K562 (cell line): ENCODE data around the gene TBC1D16. TPM values are rescaled to one million over a fixed set of nuclear protein-coding genes. Genes with fewer than 3 reads are reported as not detected.

ENCODE experiments used
- ARID1B ChIP-seq: fragments of 450-650 bp; IDR thresholded peaks from 2 replicates; pipeline ENCODE4 v1.6.1; 2016; ENCODE audit warnings: antibody characterized with exemption, mild to moderate bottlenecking, inconsistent platforms
- CBFA2T2 ChIP-seq: fragments of 450-650 bp; conservative IDR thresholded peaks from 2 replicates; pipeline ENCODE4 v1.6.1; 2017; ENCODE audit warnings: mild to moderate bottlenecking
- CBFA2T3 ChIP-seq: fragments of 450-650 bp; IDR thresholded peaks from 2 replicates; pipeline ENCODE4 v1.6.1; 2017
- HCFC1 ChIP-seq: IDR thresholded peaks from 2 replicates; pipeline ENCODE4 v1.6.1; 2012; ENCODE audit warnings: low read depth, low read length, improper control_type of control experiment
- HMGN3 ChIP-seq: IDR thresholded peaks from 2 replicates; pipeline ENCODE4 v1.6.1; 2011; ENCODE audit warnings: borderline replicate concordance, low read depth, mild to moderate bottlenecking, mixed read lengths, low read length; ENCODE audit not compliant: insufficient read length; ENCODE audit errors: extremely low read depth
- MEIS2 ChIP-seq: fragments of 450-650 bp; IDR thresholded peaks from 2 replicates; pipeline ENCODE4 v1.6.1; 2014; ENCODE audit warnings: mild to moderate bottlenecking; ENCODE audit not compliant: partially characterized antibody
- POLR2AphosphoS2 ChIP-seq: IDR thresholded peaks from 2 replicates; pipeline ENCODE4 v1.6.1; 2012; ENCODE audit warnings: low read length, improper control_type of control experiment
- PTTG1 ChIP-seq: fragments of 450-650 bp; IDR thresholded peaks from 2 replicates; pipeline ENCODE4 v1.6.1; 2016; ENCODE audit warnings: low read depth, mild to moderate bottlenecking, missing genetic modification characterization, missing compliant biosample characterization
- RBM15 ChIP-seq: fragments of 200-400 bp; formaldehyde crosslinking; IDR thresholded peaks from 2 replicates; pipeline ENCODE4 v1.6.1; 2018; ENCODE audit warnings: mild to moderate bottlenecking, low read length, moderate library complexity; ENCODE audit not compliant: insufficient read depth
- SIN3A ChIP-seq, 2 experiments: fragments of 150-350 bp in 1 of 2; IDR thresholded peaks; 2 replicates each; pipeline ENCODE4 v1.6.1; 2011 to 2016; ENCODE audit warnings: borderline replicate concordance in 2 of 2, low read depth in 2 of 2, low read length in 2 of 2, mild to moderate bottlenecking in 2 of 2, moderate library complexity in 2 of 2; ENCODE audit not compliant: control insufficient read depth in 1 of 2
- TEAD1 ChIP-seq, 2 experiments: fragments of 450-650 bp in 1 of 2; sonication (generic) in 1 of 2; formaldehyde crosslinking; IDR thresholded peaks; 2 replicates each; pipeline versions ENCODE4 v1.4.0 to v1.8.0; 2020 to 2022; ENCODE audit warnings: mild to moderate bottlenecking in 2 of 2, missing genetic modification reagents in 1 of 2
- ZFPM2 ChIP-seq: fragments of 250-450 bp; sonication (Bioruptor Pico); IDR thresholded peaks from 2 replicates; pipeline ENCODE4 v1.5.1; 2022; ENCODE audit warnings: mild to moderate bottlenecking
- polyA plus RNA-seq, 8 experiments: library from polyadenylated mRNA; depleted of rRNA in 4 of 8; stranded (reverse) in 5 of 8; unstranded in 3 of 8; fragments of >200 nt; fragmentation: Nextera tagmentation in 2 of 8; fragmentation: Illumina TruSeq in 1 of 8; extraction: Ambion mirVana in 2 of 8; extraction: Trizol in 1 of 8; gene quantifications; 2 replicates each; pipeline versions ENCODE4 v1.2.1 to v1.2.3, GENCODE V29; 2011 to 2014; ENCODE audit warnings: inconsistent platforms in 1 of 8, missing spikeins in 1 of 8
- total RNA-seq, 7 experiments: library from RNA; depleted of rRNA in 6 of 7; stranded (reverse); fragments of >200 nt in 6 of 7; fragmentation: Illumina TruSeq in 2 of 7; extraction: Trizol in 2 of 7; gene quantifications; 2 replicates each; pipeline versions ENCODE4 v1.2.1 to v1.2.3, GENCODE V29; 2011 to 2021; ENCODE audit warnings: low replicate concordance in 1 of 7
- TF ChIP-seq, protein P1 (sequence below): fragments of 250-450 bp; sonication (Bioruptor Pico); IDR thresholded peaks from 2 replicates; pipeline ENCODE4 v1.4.0; 2020
- TF ChIP-seq, protein P2 (sequence below), 2 experiments: IDR thresholded peaks in 1 of 2; conservative IDR thresholded peaks in 1 of 2; 2 replicates each; pipeline ENCODE4 v1.6.1; 2016; ENCODE audit warnings: low read depth in 2 of 2, mild to moderate bottlenecking in 1 of 2, missing compliant biosample characterization in 1 of 2, missing genetic modification characterization in 1 of 2, moderate library complexity in 1 of 2
- TF ChIP-seq, protein P3 (sequence below): conservative IDR thresholded peaks from 2 replicates; pipeline ENCODE4 v1.6.1; 2011; ENCODE audit warnings: low read depth, mild to moderate bottlenecking, low read length; ENCODE audit not compliant: control insufficient read depth
- TF ChIP-seq, protein P4 (sequence below): fragments of 200-800 bp; sonication (Bioruptor generic); IDR thresholded peaks from 2 replicates; pipeline ENCODE4 v1.6.1; 2017; ENCODE audit warnings: missing genetic modification characterization, missing compliant biosample characterization

Gene TBC1D16
- total and polyA plus RNA-seq, 9 of the 15 experiments (the other 6 are each of a cell fraction or from before 2014, with no cell fraction given) = 0.01 to 0.20 (median 0.03) TPM; not detected in 1

DNA sequence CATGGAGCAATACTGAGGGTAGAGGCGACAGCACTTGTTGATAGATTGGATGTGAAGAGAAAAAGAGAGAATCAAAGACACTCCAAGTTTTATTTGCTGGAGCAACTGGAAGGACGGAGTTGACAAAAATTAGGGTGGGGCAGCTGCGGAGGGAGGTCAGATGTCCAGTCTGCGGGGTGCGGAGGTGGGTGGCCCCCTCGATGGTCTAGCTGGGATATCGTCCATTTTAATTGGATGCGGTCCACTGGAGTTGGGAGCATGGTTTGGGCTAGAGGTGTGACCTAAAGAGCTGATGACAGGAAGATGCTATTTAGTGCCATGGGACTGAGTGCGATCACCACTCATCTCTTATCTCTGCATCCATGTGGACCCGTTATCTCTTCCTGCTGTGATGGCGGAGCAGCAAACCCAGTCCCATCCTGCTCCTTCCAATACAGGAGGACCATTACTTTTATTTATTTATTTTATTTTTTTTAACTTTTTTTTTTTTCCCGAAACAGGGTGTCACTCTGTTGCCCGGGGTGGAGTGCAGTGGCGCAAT is 148.2 kb downstream of the TBC1D16 start (continued):
- TF ChIP-seq, protein P1, sequence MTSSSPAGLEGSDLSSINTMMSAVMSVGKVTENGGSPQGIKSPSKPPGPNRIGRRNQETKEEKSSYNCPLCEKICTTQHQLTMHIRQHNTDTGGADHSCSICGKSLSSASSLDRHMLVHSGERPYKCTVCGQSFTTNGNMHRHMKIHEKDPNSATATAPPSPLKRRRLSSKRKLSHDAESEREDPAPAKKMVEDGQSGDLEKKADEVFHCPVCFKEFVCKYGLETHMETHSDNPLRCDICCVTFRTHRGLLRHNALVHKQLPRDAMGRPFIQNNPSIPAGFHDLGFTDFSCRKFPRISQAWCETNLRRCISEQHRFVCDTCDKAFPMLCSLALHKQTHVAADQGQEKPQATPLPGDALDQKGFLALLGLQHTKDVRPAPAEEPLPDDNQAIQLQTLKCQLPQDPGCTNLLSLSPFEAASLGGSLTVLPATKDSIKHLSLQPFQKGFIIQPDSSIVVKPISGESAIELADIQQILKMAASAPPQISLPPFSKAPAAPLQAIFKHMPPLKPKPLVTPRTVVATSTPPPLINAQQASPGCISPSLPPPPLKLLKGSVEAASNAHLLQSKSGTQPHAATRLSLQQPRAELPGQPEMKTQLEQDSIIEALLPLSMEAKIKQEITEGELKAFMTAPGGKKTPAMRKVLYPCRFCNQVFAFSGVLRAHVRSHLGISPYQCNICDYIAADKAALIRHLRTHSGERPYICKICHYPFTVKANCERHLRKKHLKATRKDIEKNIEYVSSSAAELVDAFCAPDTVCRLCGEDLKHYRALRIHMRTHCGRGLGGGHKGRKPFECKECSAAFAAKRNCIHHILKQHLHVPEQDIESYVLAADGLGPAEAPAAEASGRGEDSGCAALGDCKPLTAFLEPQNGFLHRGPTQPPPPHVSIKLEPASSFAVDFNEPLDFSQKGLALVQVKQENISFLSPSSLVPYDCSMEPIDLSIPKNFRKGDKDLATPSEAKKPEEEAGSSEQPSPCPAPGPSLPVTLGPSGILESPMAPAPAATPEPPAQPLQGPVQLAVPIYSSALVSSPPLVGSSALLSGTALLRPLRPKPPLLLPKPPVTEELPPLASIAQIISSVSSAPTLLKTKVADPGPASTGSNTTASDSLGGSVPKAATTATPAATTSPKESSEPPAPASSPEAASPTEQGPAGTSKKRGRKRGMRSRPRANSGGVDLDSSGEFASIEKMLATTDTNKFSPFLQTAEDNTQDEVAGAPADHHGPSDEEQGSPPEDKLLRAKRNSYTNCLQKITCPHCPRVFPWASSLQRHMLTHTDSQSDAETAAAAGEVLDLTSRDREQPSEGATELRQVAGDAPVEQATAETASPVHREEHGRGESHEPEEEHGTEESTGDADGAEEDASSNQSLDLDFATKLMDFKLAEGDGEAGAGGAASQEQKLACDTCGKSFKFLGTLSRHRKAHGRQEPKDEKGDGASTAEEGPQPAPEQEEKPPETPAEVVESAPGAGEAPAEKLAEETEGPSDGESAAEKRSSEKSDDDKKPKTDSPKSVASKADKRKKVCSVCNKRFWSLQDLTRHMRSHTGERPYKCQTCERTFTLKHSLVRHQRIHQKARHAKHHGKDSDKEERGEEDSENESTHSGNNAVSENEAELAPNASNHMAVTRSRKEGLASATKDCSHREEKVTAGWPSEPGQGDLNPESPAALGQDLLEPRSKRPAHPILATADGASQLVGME = 0 out of 2 replicates have a peak, but pooled peaks have one; percentile 74
- TF ChIP-seq CBFA2T2 = 0 out of 2 replicates have a peak, but pooled peaks have one; percentile 9
- TF ChIP-seq, protein P2, sequence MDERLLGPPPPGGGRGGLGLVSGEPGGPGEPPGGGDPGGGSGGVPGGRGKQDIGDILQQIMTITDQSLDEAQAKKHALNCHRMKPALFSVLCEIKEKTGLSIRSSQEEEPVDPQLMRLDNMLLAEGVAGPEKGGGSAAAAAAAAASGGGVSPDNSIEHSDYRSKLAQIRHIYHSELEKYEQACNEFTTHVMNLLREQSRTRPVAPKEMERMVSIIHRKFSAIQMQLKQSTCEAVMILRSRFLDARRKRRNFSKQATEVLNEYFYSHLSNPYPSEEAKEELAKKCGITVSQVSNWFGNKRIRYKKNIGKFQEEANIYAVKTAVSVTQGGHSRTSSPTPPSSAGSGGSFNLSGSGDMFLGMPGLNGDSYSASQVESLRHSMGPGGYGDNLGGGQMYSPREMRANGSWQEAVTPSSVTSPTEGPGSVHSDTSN (CRISPR knock-in tag; IDR thresholded peaks at IDR 0.05; ENCODE audit: low read depth) = no peak
- TF ChIP-seq, protein P2 (tag; conservative IDR thresholded peaks at IDR 0.05; ENCODE audit: low read depth) = peak; percentile 49
- no peak for TF ChIP-seq HCFC1
- TF ChIP-seq ARID1B = peak; percentile 29; the same call in 1 of the 2 replicates
- no peak for TF ChIP-seq PTTG1 (tag)
- TF ChIP-seq, protein P3, sequence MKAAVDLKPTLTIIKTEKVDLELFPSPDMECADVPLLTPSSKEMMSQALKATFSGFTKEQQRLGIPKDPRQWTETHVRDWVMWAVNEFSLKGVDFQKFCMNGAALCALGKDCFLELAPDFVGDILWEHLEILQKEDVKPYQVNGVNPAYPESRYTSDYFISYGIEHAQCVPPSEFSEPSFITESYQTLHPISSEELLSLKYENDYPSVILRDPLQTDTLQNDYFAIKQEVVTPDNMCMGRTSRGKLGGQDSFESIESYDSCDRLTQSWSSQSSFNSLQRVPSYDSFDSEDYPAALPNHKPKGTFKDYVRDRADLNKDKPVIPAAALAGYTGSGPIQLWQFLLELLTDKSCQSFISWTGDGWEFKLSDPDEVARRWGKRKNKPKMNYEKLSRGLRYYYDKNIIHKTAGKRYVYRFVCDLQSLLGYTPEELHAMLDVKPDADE = no peak
- TF ChIP-seq CBFA2T3 = 0 out of 2 replicates have a peak, but pooled peaks have one; percentile 38
- TF ChIP-seq, protein P4, sequence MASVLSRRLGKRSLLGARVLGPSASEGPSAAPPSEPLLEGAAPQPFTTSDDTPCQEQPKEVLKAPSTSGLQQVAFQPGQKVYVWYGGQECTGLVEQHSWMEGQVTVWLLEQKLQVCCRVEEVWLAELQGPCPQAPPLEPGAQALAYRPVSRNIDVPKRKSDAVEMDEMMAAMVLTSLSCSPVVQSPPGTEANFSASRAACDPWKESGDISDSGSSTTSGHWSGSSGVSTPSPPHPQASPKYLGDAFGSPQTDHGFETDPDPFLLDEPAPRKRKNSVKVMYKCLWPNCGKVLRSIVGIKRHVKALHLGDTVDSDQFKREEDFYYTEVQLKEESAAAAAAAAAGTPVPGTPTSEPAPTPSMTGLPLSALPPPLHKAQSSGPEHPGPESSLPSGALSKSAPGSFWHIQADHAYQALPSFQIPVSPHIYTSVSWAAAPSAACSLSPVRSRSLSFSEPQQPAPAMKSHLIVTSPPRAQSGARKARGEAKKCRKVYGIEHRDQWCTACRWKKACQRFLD = no peak
- TF ChIP-seq SIN3A (IDR thresholded peaks at IDR 0.05; ENCODE audit: borderline replicate concordance in 2 of 2, control insufficient read depth in 1 of 2, low read depth in 2 of 2, low read length in 2 of 2) = no peak
- TF ChIP-seq POLR2AphosphoS2 = no peak
- TF ChIP-seq RBM15 = no peak
- TF ChIP-seq TEAD1 (CRISPR knock-in tag; IDR thresholded peaks at IDR 0.05) = no peak
- no peak for TF ChIP-seq HMGN3
- TF ChIP-seq ZFPM2 (CRISPR knock-in tag) = no peak
- TF ChIP-seq MEIS2 = peak; percentile 56
